Measurements from ENCODE around the gene RAP2C. TPM values are rescaled to one million over a fixed set of nuclear protein-coding genes. Genes with fewer than 3 reads are reported as not detected.

Gene RAP2C
- total RNA-seq, 1 donor, result 30.2 TPM

DNA sequence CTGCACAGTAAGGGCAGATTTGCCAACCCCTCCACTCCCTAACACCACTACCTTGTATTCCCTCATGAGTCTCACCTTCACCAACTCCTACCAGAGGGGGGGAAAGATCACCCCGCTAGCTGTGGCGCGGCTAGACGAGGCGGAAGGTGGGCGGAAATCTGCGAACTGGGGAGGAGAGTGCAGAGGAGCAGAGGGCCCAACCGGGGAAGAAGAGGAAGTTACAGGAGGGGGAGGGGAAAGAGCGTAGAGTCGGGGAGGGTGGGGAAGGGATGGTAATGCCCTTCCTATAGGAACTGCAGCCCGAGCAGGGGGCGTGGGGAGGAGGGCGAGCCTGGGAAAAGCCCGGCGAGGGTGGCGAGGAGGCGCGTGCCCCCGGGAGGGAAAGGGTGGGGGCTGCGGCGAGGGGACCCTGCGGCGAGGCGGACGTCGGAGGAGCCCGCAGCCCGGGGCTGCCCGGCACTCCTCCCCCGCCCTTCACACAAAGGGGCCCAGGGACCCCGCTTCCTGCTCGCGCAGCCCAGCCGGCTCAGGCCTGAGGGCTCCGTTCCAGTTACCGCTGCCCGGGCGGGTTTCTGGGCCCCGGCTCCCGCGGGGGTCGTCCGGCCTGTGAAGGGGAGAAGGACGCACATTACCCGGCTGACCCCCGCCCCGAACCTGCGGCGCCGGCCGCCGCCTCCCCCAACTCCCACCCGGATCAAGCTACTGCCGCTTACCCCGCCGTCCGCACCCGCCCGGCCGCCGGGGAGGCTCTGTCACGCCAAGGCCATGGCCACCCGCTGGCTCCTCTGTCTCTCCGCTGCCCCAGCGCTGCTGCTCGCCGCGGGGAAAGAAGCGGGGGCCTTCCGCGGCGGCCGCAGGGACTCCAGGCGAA is 1.8 kb downstream of the RAP2C start:
- peak; percentile 78 for DNase-seq (ENCODE audit: low read depth)
- peak overlapping the region; percentile 71 for H3K4me3 ChIP-seq (ENCODE audit: low read depth, low read length)
- TF ChIP-seq CTCF (IDR thresholded peaks at IDR 0.05; ENCODE audit: insufficient read depth, low read depth, low read length), result no peak

- peak overlapping the region; percentile 71 for H3K4me3 ChIP-seq (ENCODE audit: low read depth, low read length)
- DNase-seq (ENCODE audit: low read depth), result peak; percentile 58
These were observed 2.4 kb downstream of the RAP2C start for GRCh38 chrX:132216806-132217202.

GRCh38 chrX:132216283-132216682 is 3.0 kb downstream of the RAP2C start:
- H3K4me3 ChIP-seq (ENCODE audit: low read depth, low read length), result peak overlapping the region; percentile 71
- DNase-seq (ENCODE audit: low read depth), result peak; percentile 58
- TF ChIP-seq CTCF (IDR thresholded peaks at IDR 0.05; ENCODE audit: insufficient read depth, low read depth, low read length), result no peak

More at GRCh38 chrX:132216806-132217202, 2.4 kb downstream of the RAP2C start:
- TF ChIP-seq CTCF (IDR thresholded peaks at IDR 0.05; ENCODE audit: insufficient read depth, low read depth, low read length), result no peak

DNA sequence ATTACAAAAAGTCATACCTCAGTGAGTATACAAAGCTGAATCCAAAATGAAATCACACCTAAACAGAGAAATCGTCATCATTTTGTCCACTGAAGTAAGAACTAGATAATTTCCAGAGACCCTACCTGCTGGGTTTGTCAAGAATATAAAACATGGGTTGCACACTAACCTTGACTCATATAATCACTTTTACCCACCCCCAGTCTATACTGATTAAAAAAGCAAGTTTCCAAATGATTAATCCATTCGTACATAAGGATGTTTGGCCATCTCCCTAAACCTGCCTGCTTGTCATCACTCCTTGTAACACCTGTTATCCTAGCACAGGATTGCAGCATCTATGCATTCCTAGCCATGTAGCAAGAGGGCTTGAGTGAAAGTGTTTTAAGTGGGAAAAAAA is 4.7 kb downstream of the RAP2C start:
- no peak for DNase-seq (ENCODE audit: low read depth)
- no peak for TF ChIP-seq CTCF (IDR thresholded peaks at IDR 0.05; ENCODE audit: insufficient read depth, low read depth, low read length)
- H3K4me3 ChIP-seq (ENCODE audit: low read depth, low read length), result no peak overlapping the region

DNA sequence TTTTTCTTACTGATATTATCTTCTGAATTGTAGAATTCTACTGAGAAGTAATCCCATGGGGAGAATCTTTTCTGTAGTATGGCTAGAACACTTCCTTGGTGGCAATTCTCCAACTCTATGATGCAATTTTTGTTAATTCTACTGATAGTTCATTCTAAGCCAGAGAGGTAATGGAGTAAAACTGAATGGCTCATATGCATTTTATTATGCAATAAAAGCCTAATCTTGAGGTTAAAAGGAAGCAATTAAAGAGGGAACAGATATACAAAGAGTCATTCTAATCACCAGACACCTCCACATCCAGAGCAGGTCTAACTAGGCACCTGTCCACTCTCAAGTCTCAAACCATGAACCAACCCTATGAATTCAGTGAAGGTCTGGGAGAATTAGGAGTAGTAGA is 9.7 kb downstream of the RAP2C start:
- DNase-seq (ENCODE audit: low read depth), result peak; percentile 81
- TF ChIP-seq CTCF (IDR thresholded peaks at IDR 0.05; ENCODE audit: insufficient read depth, low read depth, low read length), result no peak
- no peak overlapping the region for H3K4me3 ChIP-seq (ENCODE audit: low read depth, low read length)

DNA sequence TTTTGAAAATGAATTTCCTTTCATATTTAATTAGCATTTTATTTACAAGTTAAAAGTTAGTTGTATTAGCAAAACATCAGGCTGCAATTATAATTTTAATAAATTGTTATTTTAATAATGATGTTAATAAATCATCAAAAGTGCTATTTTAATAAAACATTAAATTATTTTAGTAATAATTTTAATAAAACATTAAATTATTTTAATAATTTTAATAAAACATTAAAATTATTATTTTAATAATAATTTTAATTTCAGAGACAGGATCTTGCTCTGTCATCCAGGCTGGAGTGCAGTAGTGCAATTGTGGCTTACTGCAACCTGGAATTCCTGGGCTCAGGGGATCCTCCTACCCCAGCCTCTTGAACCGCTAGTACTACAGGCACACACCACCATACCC is 10.8 kb downstream of the RAP2C start:
- DNase-seq (ENCODE audit: low read depth), result no peak
- no peak for TF ChIP-seq CTCF (IDR thresholded peaks at IDR 0.05; ENCODE audit: insufficient read depth, low read depth, low read length)
- H3K4me3 ChIP-seq (ENCODE audit: low read depth, low read length), result no peak overlapping the region

All from fibroblast of villous mesenchyme (primary cell).